K562 (cell line): ENCODE results near the gene TMEM120B. TPM values are rescaled to one million over a fixed set of nuclear protein-coding genes. Genes with fewer than 3 reads are reported as not detected.
A peak's percentile ranks its signal among the peaks of the same experiment; 100 is the strongest.

Source experiments
- ATAC-seq: fragments of 200-7000 bp; cut with Tn5 transposase; 3 replicates; pipeline ENCODE4 v1.9.1; 2020; ENCODE audit warnings: moderate library complexity
- BruUV-seq: library from RNA; stranded (reverse); fragments of 400-500 nt; replicated peaks from 2 replicates; lab custom pipeline; 2021; lab: Mats Ljungman, UMichigan
- CTCF ChIA-PET: fragments of 300-600 bp; formaldehyde crosslinking; extraction: SDS; loops from one replicate; lab custom pipeline; 2021; ENCODE audit warnings: low intra/inter-chr PET ratio; lab: Yijun Ruan, JAX
- POLR2A ChIA-PET: fragments of 300-600, 350-650 bp; sonication (Branson Sonifier 250); formaldehyde crosslinking; extraction: SDS; loops from one replicate; lab custom pipeline; 2021; ENCODE audit warnings: antibody characterized with exemption, inconsistent platforms; lab: Yijun Ruan, JAX
- DNase-seq, 4 experiments: peaks; one replicate each; pipeline versions ENCODE4 v3.0.0 to v3.0.0-alpha.2; 2011 to 2018; ENCODE audit warnings: low spot score in 3 of 4, mixed read lengths in 3 of 4; ENCODE audit errors: extremely low read depth in 1 of 4
- FAIRE-seq: peaks from 2 replicates; lab custom pipeline; 2011; peaks lifted over from hg19 to GRCh38; lab: Jason Lieb, UNC
- H2AFZ ChIP-seq: 2 replicates; pipeline ENCODE4 v1.6.0; 2011; ENCODE audit warnings: low read depth, low read length, control low read depth, inconsistent platforms
- H3K27ac ChIP-seq: fragments of 200-600 bp; 3 replicates; pipeline ENCODE4 v1.8.0; 2011; ENCODE audit warnings: low read depth, mild to moderate bottlenecking, control low read depth, inconsistent platforms, low read length, moderate library complexity, mixed read lengths; ENCODE audit errors: extremely low read depth
- H3K27me3 ChIP-seq, 2 experiments: fragments of 300-600 bp in 1 of 2; 2 replicates in 1 of 2; 3 replicates in 1 of 2; pipeline versions ENCODE4 v1.6.0 to v1.8.0; 2011; ENCODE audit warnings: inconsistent platforms in 2 of 2, low read length in 2 of 2, mild to moderate bottlenecking in 1 of 2, mixed read lengths in 1 of 2, moderate library complexity in 1 of 2; ENCODE audit not compliant: control insufficient read depth in 2 of 2, insufficient read depth in 2 of 2
- H3K36me3 ChIP-seq: fragments of 300-600 bp; 3 replicates; pipeline ENCODE4 v1.8.0; 2011; ENCODE audit warnings: mild to moderate bottlenecking, low read length, inconsistent platforms; ENCODE audit not compliant: control insufficient read depth, insufficient read depth
- H3K4me1 ChIP-seq, 2 experiments: fragments of 200-600 bp in 1 of 2; replicated peaks in 1 of 2; 2 replicates in 1 of 2; 3 replicates in 1 of 2; pipeline versions ENCODE4 v1.5.1 to v1.8.0; 2011; ENCODE audit warnings: inconsistent platforms in 2 of 2, low read length in 2 of 2, mild to moderate bottlenecking in 1 of 2, mixed read lengths in 1 of 2, moderate library complexity in 1 of 2; ENCODE audit not compliant: control insufficient read depth in 2 of 2, insufficient read depth in 2 of 2
- H3K4me2 ChIP-seq: 2 replicates; pipeline ENCODE4 v1.6.1; 2011; ENCODE audit warnings: low read length, control low read depth, inconsistent platforms, mixed read lengths; ENCODE audit not compliant: insufficient read depth
- H3K4me3 ChIP-seq: fragments of 200-600 bp; sonication (generic), shearing (Covaris generic); 2 replicates; pipeline ENCODE4 v1.5.1; 2016; ENCODE audit warnings: control low read depth, inconsistent platforms
- H3K79me2 ChIP-seq: fragments of 200-600 bp; 3 replicates; pipeline ENCODE4 v1.8.0; 2011; ENCODE audit warnings: low read length, inconsistent platforms; ENCODE audit not compliant: control insufficient read depth, insufficient read depth
- H3K9ac ChIP-seq, 2 experiments: 2 replicates each; pipeline versions ENCODE4 v1.6.0 to v1.6.1; 2011; ENCODE audit warnings: low read depth in 2 of 2, low read length in 2 of 2, control low read depth in 1 of 2, inconsistent platforms in 1 of 2, mild to moderate bottlenecking in 1 of 2, mixed read lengths in 1 of 2; ENCODE audit not compliant: insufficient read depth in 1 of 2
- H3K9me1 ChIP-seq: one replicate; pipeline ENCODE4 v1.6.0; 2011; ENCODE audit warnings: inconsistent platforms, mild to moderate bottlenecking, low read length, moderate library complexity; ENCODE audit not compliant: control insufficient read depth, insufficient read depth
- H3K9me3 ChIP-seq: replicated peaks from 2 replicates; pipeline ENCODE4 v1.5.1; 2011; ENCODE audit warnings: low read depth, low read length, inconsistent platforms; ENCODE audit not compliant: control insufficient read depth, insufficient read depth
- H4K20me1 ChIP-seq: replicated peaks from 2 replicates; pipeline ENCODE4 v1.6.1; 2011; ENCODE audit warnings: low read length, inconsistent platforms, mixed read lengths; ENCODE audit not compliant: control insufficient read depth, insufficient read depth
- AFF1 ChIP-seq, 2 experiments: fragments of 450-650 bp; IDR thresholded peaks; 2 replicates each; pipeline ENCODE4 v1.6.1; 2018; ENCODE audit warnings: mild to moderate bottlenecking in 2 of 2, low read depth in 1 of 2; ENCODE audit not compliant: partially characterized antibody in 2 of 2
- DACH1 ChIP-seq: fragments of 450-650 bp; IDR thresholded peaks from 2 replicates; pipeline ENCODE4 v1.6.1; 2018; ENCODE audit not compliant: partially characterized antibody
- E2F5 ChIP-seq: sonication (generic); formaldehyde crosslinking; IDR thresholded peaks from 2 replicates; pipeline ENCODE4 v1.8.0; 2022; ENCODE audit warnings: mild to moderate bottlenecking, missing genetic modification reagents
- ID3 ChIP-seq, 2 experiments: fragments of 250-450 bp in 1 of 2; fragments of 450-650 bp in 1 of 2; sonication (Bioruptor Pico) in 1 of 2; IDR thresholded peaks; 2 replicates each; pipeline versions ENCODE4 v1.6.1 to v1.8.0; 2016 to 2021; ENCODE audit warnings: mild to moderate bottlenecking in 2 of 2, moderate library complexity in 2 of 2, missing compliant biosample characterization in 1 of 2, missing genetic modification characterization in 1 of 2
- NCOA1 ChIP-seq: fragments of 450-650 bp; IDR thresholded peaks from 2 replicates; pipeline ENCODE4 v1.6.1; 2016; ENCODE audit warnings: low read depth
- PATZ1 ChIP-seq: fragments of 250-450 bp; sonication (Bioruptor Pico); IDR thresholded peaks from 2 replicates; pipeline ENCODE4 v1.5.0; 2020; ENCODE audit warnings: mild to moderate bottlenecking, borderline replicate concordance
- PHTF2 ChIP-seq: fragments of 250-450 bp; sonication (Bioruptor Pico); IDR thresholded peaks from 2 replicates; pipeline ENCODE4 v1.5.0; 2021; ENCODE audit warnings: mild to moderate bottlenecking
- TRIM28 ChIP-seq: fragments of 450-650 bp; IDR thresholded peaks from 2 replicates; pipeline ENCODE4 v1.6.1; 2017
- ZNF583 ChIP-seq: fragments of 250-450 bp; sonication (Bioruptor Pico); IDR thresholded peaks from 2 replicates; pipeline ENCODE4 v1.4.0; 2020
- ZNF644 ChIP-seq: fragments of 200-800 bp; sonication (Bioruptor generic); IDR thresholded peaks from 2 replicates; pipeline ENCODE4 v1.6.1; 2016; ENCODE audit warnings: low read depth, missing genetic modification characterization, missing compliant biosample characterization
- WGBS: fragments of 100-300 bp; shearing (Covaris generic); methylation state at CpG from one replicate; pipeline ENCODE4 v1.1.6; 2016; ENCODE audit warnings: low coverage, mixed read lengths; ENCODE audit not compliant: insufficient coverage; ENCODE audit errors: missing lambda C conversion rate; 5-methylcytosine and 5-hydroxymethylcytosine counted together
- in situ Hi-C: fragments of 300-500 bp; cut with MboI; formaldehyde crosslinking; loops from 4 replicates; pipeline ENCODE4 v1.15.0; 2018; ENCODE audit warnings: inconsistent platforms, mixed read lengths
- intact Hi-C: fragments of 100-400 bp; cut with micrococcal nuclease; formaldehyde crosslinking; loops from 2 replicates; pipeline ENCODE4 v1.14.2; 2022
- polyA plus RNA-seq, 8 experiments: library from polyadenylated mRNA; depleted of rRNA in 4 of 8; stranded (reverse) in 5 of 8; unstranded in 3 of 8; fragments of >200 nt; fragmentation: Nextera tagmentation in 2 of 8; fragmentation: Illumina TruSeq in 1 of 8; extraction: Ambion mirVana in 2 of 8; extraction: Trizol in 1 of 8; gene quantifications; 2 replicates each; pipeline versions ENCODE4 v1.2.1 to v1.2.3, GENCODE V29; 2011 to 2014; ENCODE audit warnings: inconsistent platforms in 1 of 8, missing spikeins in 1 of 8
- total RNA-seq, 7 experiments: library from RNA; depleted of rRNA in 6 of 7; stranded (reverse); fragments of >200 nt in 6 of 7; fragmentation: Illumina TruSeq in 2 of 7; extraction: Trizol in 2 of 7; gene quantifications; 2 replicates each; pipeline versions ENCODE4 v1.2.1 to v1.2.3, GENCODE V29; 2011 to 2021; ENCODE audit warnings: low replicate concordance in 1 of 7

TMEM120B gene
- total and polyA plus RNA-seq, 9 of the 15 experiments (the other 6 are each of a cell fraction or from before 2014, with no cell fraction given) = 1.7 to 18.6 (median 7.4) TPM

GRCh38 chr12:121801595-121802484, 89.3 kb downstream of the TMEM120B start (continued):
- TF ChIP-seq AFF1 (IDR thresholded peaks at IDR 0.05; ENCODE audit: low read depth in 1 of 2, partially characterized antibody in 2 of 2) = peak; percentile 20 to 71
- TF ChIP-seq, all 486 proteins: peak for 26

- intact Hi-C loops (no loop called here), in situ Hi-C loops (no loop called here)
- Histone ChIP-seq H3K27me3 (no peaks in the 10 kb centered on the region), H3K4me3 (peak overlapping the region; percentile 80), H3K27ac (peak overlapping the region; percentile 99), H3K9ac (peak overlapping the region in 1 of 2 experiments; percentile 100; a peak in 2 of 4 replicates), H3K9me3 (no peaks in the 10 kb centered on the region), H3K4me1 (peaks cover 27 to 64% of the 10 kb centered on the region in 2 experiments; a peak in 4 of 5 replicates), H3K4me2 (peak overlapping the region; percentile 82), H3K9me1 (no peaks in the 10 kb centered on the region), H3K36me3 (peaks cover 31% of the 10 kb centered on the region), H4K20me1 (0 out of 2 replicates have a peak, but pooled peaks cover 3% of the 10 kb centered on the region), H3K79me2 (peaks cover 87% of the 10 kb centered on the region), H2AFZ (no peak overlapping the region)
- CTCF ChIA-PET = no interaction called here
- ATAC-seq (no peak), FAIRE-seq (no peak), DNase-seq (no peak)
- TSS peak; percentile 86 for BruUV-seq
- 0% methylated on average over 1 of the region's 1 CpG for WGBS
- POLR2A ChIA-PET = interaction anchor here (0.6 to 12.1 kb wide), 16 partner anchors 7 to 1430 kb away, joined by 3 to 194 read pairs (median 4); partner anchors contain the start of gene RHOF
- no peak for TF ChIP-seq E2F5 (CRISPR knock-in tag)
- no peak for TF ChIP-seq ID3 (CRISPR knock-in tag; IDR thresholded peaks at IDR 0.05)
- peak; percentile 64; the same call in 1 of the 2 replicates for TF ChIP-seq ID3 (tag; IDR thresholded peaks at IDR 0.05)
- no peak for TF ChIP-seq DACH1
- 0 out of 2 replicates have a peak, but pooled peaks have one; percentile 53 for TF ChIP-seq PATZ1 (CRISPR knock-in tag)
- TF ChIP-seq TRIM28 = peak; percentile 27; the same call in 1 of the 2 replicates
- TF ChIP-seq ZNF644 = peak; percentile 82; the same call in 1 of the 2 replicates
- peak; percentile 39; the same call in 1 of the 2 replicates for TF ChIP-seq NCOA1
- no peak for TF ChIP-seq ZNF583
- 0 out of 2 replicates have a peak, but pooled peaks have one; percentile 49 for TF ChIP-seq PHTF2
Observed at GRCh38 chr12:121802485-121802842, 89.9 kb downstream of the TMEM120B start.
